ENCODE results near the gene ARID1B. TPM values are rescaled to one million over a fixed set of nuclear protein-coding genes. Genes with fewer than 3 reads are reported as not detected.
"Not testable (repeated sequence)": the region's sequence is repeated elsewhere in the genome, so short reads cannot be mapped to it uniquely, and the experiment has no call there.

Gene ARID1B
- total RNA-seq, 1 donor from 2014 or later: 75.4 TPM

DNA sequence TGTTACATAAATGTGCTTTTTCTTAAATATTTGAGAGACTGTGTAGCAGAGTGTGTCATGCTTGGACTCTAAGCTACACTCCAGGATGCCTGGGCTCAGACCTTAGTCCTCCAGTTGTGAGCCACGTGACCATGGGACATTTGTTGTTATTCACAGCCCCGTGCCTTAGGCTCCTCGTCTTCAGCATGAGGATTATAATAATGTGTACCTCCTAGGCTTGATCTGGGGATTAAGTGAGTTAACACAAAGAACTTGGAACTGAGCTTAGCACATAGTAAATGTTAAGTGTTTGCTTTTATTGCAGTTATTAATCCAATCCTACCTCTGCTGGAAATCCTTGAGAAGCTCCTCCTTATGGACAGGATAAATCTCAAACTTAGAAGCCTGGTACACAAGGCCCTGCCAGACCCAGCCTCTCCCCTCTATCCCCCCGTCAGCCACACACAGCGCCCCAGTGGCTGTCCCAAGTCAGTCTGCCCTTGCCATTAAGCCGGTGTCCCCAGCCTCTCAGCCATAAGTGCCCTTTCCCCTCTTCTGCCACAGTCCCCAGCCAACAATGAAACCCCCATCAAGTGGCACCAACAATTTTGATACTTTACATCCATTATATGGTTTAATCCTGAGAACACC lies 368.6 kb downstream of the ARID1B start:
- TF ChIP-seq, protein P1, sequence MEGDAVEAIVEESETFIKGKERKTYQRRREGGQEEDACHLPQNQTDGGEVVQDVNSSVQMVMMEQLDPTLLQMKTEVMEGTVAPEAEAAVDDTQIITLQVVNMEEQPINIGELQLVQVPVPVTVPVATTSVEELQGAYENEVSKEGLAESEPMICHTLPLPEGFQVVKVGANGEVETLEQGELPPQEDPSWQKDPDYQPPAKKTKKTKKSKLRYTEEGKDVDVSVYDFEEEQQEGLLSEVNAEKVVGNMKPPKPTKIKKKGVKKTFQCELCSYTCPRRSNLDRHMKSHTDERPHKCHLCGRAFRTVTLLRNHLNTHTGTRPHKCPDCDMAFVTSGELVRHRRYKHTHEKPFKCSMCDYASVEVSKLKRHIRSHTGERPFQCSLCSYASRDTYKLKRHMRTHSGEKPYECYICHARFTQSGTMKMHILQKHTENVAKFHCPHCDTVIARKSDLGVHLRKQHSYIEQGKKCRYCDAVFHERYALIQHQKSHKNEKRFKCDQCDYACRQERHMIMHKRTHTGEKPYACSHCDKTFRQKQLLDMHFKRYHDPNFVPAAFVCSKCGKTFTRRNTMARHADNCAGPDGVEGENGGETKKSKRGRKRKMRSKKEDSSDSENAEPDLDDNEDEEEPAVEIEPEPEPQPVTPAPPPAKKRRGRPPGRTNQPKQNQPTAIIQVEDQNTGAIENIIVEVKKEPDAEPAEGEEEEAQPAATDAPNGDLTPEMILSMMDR (IDR thresholded peaks at IDR 0.05; ENCODE audit: insufficient read depth, low read depth, low read length): no peak
- H3K4me1 Mint-ChIP-seq (ENCODE audit: low read depth, unreplicated experiment): peaks cover 57% of the 10 kb centered on the region
- Histone ChIP-seq H3K9ac (ENCODE audit: low read length) (peak overlapping the region; percentile 80), H3K4me3 (ENCODE audit: insufficient read depth, low read depth, low read length) (no peak overlapping the region), H3K4me1 (ENCODE audit: insufficient read depth, low read length) (peaks cover 59% of the 10 kb centered on the region), H4K20me1 (ENCODE audit: insufficient read depth, low read length) (no peaks in the 10 kb centered on the region), H3K4me2 (ENCODE audit: low read length) (peak overlapping the region; percentile 67), H3K79me2 (ENCODE audit: insufficient read depth, low read length) (no peaks in the 10 kb centered on the region), H3K36me3 (ENCODE audit: insufficient read depth, low read length) (no peaks in the 10 kb centered on the region), H3K27ac (ENCODE audit: low read depth, low read length) (peak overlapping the region; percentile 89), H2AFZ (ENCODE audit: low read depth, low read length) (no peak overlapping the region), H3K9me3 (ENCODE audit: insufficient read depth, low read depth, low read length) (no peaks in the 10 kb centered on the region), H3K27me3 (ENCODE audit: insufficient read depth, low read length) (no peaks in the 10 kb centered on the region)
- H3K36me3 Mint-ChIP-seq (ENCODE audit: low read depth, unreplicated experiment): peaks cover 6% of the 10 kb centered on the region
- H3K9me3 Mint-ChIP-seq (ENCODE audit: unreplicated experiment): no peaks in the 10 kb centered on the region
- H3K4me3 Mint-ChIP-seq (ENCODE audit: unreplicated experiment): no peak overlapping the region
- H3K27ac Mint-ChIP-seq (ENCODE audit: unreplicated experiment): peak overlapping the region; percentile 30
- no peaks in the 10 kb centered on the region for H3K27me3 Mint-ChIP-seq (ENCODE audit: low read depth, unreplicated experiment)
- no peak for DNase-seq (ENCODE audit: low read depth)
- no peak for FAIRE-seq

DNA sequence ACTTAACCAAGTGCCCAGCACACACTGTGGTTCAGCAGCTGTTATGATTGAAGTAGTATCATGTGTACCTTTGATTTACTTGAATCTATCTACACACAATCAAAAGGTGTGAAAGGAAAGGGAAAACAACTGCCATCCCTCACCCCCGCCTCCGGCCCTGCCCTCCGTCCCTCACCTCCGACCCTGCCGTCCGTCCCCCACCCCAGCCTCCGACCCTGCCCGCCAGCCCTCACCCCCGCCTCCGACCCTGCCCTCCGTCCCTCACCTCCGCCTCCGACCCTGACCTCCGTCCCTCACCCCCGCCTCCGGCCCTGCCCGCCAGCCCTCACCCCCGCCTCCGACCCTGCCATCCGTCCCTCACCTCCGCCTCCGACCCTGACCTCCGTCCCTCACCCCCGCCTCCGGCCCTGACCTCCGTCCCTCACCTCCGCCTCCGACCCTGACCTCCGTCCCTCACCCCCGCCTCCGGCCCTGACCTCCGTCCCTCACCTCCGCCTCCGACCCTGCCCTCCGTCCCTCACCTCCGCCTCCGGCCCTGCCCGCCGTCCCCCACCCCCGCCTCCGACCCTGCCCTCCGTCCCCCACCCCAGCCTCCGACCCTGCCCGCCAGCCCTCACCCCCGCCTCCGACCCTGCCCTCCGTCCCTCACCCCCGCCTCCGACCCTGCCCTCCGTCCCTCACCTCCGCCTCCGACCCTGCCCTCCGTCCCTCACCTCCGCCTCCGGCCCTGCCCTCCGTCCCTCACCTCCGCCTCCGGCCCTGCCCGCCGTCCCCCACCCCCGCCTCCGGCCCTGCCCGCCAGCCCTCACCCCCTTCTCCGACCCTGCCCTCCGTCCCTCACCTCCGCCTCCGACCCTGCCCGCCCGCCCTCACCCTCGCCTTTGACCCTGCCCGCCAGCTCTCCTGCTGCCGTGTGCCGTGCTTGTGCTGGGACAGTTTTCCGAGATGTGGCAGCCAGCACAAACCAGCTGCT lies 370.2 kb downstream of the ARID1B start:
- H3K4me1 Mint-ChIP-seq (ENCODE audit: low read depth, unreplicated experiment): peaks cover 72% of the 10 kb centered on the region
- peak overlapping the region; percentile 78 for H3K4me3 Mint-ChIP-seq (ENCODE audit: unreplicated experiment)

DNA sequence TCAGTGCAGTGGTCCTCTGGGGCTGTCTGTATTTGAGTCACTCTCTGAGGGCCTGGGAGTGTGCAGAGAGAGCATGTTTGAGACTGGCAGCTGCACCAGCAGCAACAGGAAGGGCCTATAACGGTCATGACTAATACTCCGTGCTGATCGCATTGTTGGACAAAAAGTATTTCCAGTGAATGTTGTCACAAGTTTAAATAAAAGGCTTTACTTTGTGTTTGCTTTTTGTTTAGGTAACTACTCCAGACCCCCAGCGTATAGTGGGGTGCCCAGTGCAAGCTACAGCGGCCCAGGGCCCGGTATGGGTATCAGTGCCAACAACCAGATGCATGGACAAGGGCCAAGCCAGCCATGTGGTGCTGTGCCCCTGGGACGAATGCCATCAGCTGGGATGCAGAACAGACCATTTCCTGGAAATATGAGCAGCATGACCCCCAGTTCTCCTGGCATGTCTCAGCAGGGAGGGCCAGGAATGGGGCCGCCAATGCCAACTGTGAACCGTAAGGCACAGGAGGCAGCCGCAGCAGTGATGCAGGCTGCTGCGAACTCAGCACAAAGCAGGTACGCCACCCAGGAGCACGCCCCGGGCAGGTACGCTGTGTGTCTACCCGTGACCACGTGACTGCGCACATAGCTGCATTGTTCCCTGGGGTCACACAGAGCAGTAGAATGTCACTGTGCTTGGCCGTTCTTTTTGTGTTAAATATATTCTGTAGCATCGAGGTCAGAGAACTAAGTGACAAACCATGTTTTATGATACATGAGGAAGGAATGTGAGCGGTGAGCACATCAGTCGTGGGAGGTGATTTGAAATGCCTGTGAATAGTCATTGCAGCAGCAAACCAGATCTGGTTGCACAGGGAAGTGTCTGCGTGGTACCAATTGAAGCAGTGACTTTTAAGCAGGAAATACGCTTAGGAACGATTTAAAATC lies 371.5 kb downstream of the ARID1B start:
- no peak for TF ChIP-seq EZH2 (IDR thresholded peaks at IDR 0.05; ENCODE audit: insufficient read depth, low read length)
- FAIRE-seq: peak; percentile 100
- Histone ChIP-seq H3K79me2 (ENCODE audit: insufficient read depth, low read length) (no peaks in the 10 kb centered on the region), H3K9ac (ENCODE audit: low read length) (peak overlapping the region; percentile 88), H3K9me3 (ENCODE audit: insufficient read depth, low read depth, low read length) (no peaks in the 10 kb centered on the region), H3K27ac (ENCODE audit: low read depth, low read length) (peak overlapping the region; percentile 99), H3K4me2 (ENCODE audit: low read length) (peak overlapping the region; percentile 82), H4K20me1 (ENCODE audit: insufficient read depth, low read length) (no peaks in the 10 kb centered on the region), H2AFZ (ENCODE audit: low read depth, low read length) (no peak overlapping the region), H3K36me3 (ENCODE audit: insufficient read depth, low read length) (no peaks in the 10 kb centered on the region), H3K4me1 (ENCODE audit: insufficient read depth, low read length) (peaks cover 70% of the 10 kb centered on the region), H3K27me3 (ENCODE audit: insufficient read depth, low read length) (no peaks in the 10 kb centered on the region), H3K4me3 (ENCODE audit: insufficient read depth, low read depth, low read length) (peak overlapping the region; percentile 32)
- peak; percentile 97 for DNase-seq (ENCODE audit: low read depth)
- H3K36me3 Mint-ChIP-seq (ENCODE audit: low read depth, unreplicated experiment): peaks cover 5% of the 10 kb centered on the region
- peak overlapping the region; percentile 78 for H3K4me3 Mint-ChIP-seq (ENCODE audit: unreplicated experiment)
- H3K4me1 Mint-ChIP-seq (ENCODE audit: low read depth, unreplicated experiment): peaks cover 81% of the 10 kb centered on the region
- peak overlapping the region; percentile 97 for H3K27ac Mint-ChIP-seq (ENCODE audit: unreplicated experiment)
- H3K27me3 Mint-ChIP-seq (ENCODE audit: low read depth, unreplicated experiment): no peaks in the 10 kb centered on the region
- H3K9me3 Mint-ChIP-seq (ENCODE audit: unreplicated experiment): no peaks in the 10 kb centered on the region

More for the DNA sequence above, 370.2 kb downstream of the ARID1B start:
- peak overlapping the region; percentile 88 for H3K9ac ChIP-seq (ENCODE audit: low read length)
- H3K9me3 Mint-ChIP-seq (ENCODE audit: unreplicated experiment); H3K36me3 ChIP-seq (ENCODE audit: insufficient read depth, low read length); H3K79me2 ChIP-seq (ENCODE audit: insufficient read depth, low read length); H3K27me3 ChIP-seq (ENCODE audit: insufficient read depth, low read length); H3K27me3 Mint-ChIP-seq (ENCODE audit: low read depth, unreplicated experiment); FAIRE-seq; H4K20me1 ChIP-seq (ENCODE audit: insufficient read depth, low read length); DNase-seq (ENCODE audit: low read depth); H3K9me3 ChIP-seq (ENCODE audit: insufficient read depth, low read depth, low read length); H2AFZ ChIP-seq (ENCODE audit: low read depth, low read length); H3K36me3 Mint-ChIP-seq (ENCODE audit: low read depth, unreplicated experiment); H3K4me3 ChIP-seq (ENCODE audit: insufficient read depth, low read depth, low read length): not testable (repeated sequence)
- H3K4me1 ChIP-seq (ENCODE audit: insufficient read depth, low read length): peaks cover 74% of the 10 kb centered on the region
- peak overlapping the region; percentile 82 for H3K4me2 ChIP-seq (ENCODE audit: low read length)
- peak overlapping the region; percentile 97 for H3K27ac Mint-ChIP-seq (ENCODE audit: unreplicated experiment)
- peak overlapping the region; percentile 99 for H3K27ac ChIP-seq (ENCODE audit: low read depth, low read length)

Measured in astrocyte (in vitro differentiated cells and primary cell).